GM12865 (cell line): Measurements from ENCODE around the gene RTN4RL1.

Source experiments
- DNase-seq: peaks from one replicate; pipeline ENCODE4 v3.0.0; 2010; ENCODE audit warnings: low read depth
- H3K4me3 ChIP-seq: 2 replicates; pipeline ENCODE4 v1.5.1; 2011; ENCODE audit warnings: mild to moderate bottlenecking, low read depth, low read length, control low read depth
- TF ChIP-seq, protein P1 (sequence below): IDR thresholded peaks from 2 replicates; pipeline ENCODE4 v1.5.1; 2011; ENCODE audit warnings: low read length, control low read depth, low read depth, inconsistent platforms; ENCODE audit not compliant: insufficient read depth; ENCODE audit errors: missing control alignments

RTN4RL1 gene

GRCh38 chr17:2064147-2064489 lies 39.0 kb upstream of the RTN4RL1 start:
- H3K4me3 ChIP-seq: no peak overlapping the region
- no peak for DNase-seq
- TF ChIP-seq, protein P1, sequence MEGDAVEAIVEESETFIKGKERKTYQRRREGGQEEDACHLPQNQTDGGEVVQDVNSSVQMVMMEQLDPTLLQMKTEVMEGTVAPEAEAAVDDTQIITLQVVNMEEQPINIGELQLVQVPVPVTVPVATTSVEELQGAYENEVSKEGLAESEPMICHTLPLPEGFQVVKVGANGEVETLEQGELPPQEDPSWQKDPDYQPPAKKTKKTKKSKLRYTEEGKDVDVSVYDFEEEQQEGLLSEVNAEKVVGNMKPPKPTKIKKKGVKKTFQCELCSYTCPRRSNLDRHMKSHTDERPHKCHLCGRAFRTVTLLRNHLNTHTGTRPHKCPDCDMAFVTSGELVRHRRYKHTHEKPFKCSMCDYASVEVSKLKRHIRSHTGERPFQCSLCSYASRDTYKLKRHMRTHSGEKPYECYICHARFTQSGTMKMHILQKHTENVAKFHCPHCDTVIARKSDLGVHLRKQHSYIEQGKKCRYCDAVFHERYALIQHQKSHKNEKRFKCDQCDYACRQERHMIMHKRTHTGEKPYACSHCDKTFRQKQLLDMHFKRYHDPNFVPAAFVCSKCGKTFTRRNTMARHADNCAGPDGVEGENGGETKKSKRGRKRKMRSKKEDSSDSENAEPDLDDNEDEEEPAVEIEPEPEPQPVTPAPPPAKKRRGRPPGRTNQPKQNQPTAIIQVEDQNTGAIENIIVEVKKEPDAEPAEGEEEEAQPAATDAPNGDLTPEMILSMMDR: no peak

DNA sequence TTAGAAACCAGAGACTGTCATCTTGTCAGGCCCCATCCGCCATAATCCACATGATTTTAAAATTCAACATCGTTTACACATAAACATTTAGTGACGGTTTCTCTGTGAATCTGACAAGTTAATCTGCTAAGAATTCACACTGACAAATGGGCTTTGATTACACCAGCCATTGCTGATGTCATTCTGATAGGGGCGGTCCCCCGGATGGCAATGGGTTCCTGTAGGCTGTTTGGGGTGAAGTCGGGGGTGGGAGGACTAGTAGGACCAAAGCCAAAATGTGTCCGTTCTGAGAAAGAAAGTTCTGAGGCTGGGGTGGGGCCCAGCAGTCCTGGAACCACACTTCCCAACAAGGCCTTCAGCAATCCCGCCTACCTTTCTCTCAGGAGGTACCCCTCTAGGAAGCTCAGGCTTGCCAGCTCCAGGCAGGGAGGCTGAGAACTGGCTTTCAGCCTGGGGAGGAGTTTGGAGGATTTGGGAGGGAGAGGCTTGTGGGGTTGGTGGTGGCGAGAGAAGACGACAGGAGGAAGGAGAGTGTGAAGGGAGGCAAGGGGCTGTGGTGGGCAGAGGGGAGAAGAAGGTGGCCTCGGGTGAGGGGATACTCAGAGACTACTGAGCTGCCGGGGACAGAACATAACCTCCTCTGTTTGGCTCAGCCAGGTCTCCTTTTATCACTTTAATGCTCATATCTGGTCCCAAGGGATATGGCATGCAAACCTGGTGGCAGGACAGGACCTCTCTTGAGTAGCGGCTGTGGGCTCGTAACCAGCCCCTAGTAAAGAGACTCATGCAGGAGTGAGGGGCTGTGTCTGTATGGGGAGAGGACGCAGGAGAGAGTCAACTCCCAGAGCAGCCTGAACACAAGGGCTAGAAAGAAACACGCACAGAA lies 38.4 kb upstream of the RTN4RL1 start:
- TF ChIP-seq, protein P1: no peak
- no peak for DNase-seq
- H3K4me3 ChIP-seq: no peak overlapping the region

DNA sequence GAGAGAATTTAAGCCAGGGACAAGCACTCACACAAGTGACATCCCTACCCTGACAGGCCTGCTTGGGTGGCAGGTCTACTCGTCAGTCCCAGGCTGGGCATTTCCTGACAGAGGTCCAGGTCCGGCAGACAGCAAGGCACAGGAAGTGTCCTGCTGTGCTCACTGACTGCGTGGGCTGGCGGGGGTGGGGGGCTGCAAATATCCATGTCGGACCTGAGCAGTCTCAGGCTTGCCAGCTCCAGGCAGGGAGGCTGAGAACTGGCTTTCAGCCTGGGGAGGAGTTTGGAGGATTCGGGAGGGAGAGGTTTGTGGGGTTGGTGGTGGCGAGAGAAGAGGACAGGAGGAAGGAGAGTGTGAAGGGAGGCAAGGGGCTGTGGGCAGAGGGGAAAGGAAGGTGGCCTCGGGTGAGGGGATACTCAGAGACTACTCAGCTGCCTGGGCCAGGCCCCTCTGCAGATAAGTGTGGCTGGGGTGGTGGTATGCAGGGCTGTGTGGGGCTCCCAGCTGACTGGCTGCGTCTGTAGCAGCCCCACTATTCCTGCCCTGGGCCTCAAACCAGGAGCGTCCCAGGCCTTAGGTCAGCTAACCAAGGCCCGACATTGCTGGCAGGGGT lies 37.5 kb upstream of the RTN4RL1 start:
- no peak for DNase-seq
- no peak overlapping the region for H3K4me3 ChIP-seq
- TF ChIP-seq, protein P1: no peak

GRCh38 chr17:2061441-2061958 lies 36.4 kb upstream of the RTN4RL1 start:
- no peak overlapping the region for H3K4me3 ChIP-seq
- TF ChIP-seq, protein P1: no peak
- no peak for DNase-seq

- TF ChIP-seq, protein P1: no peak
- no peak for DNase-seq
- no peak overlapping the region for H3K4me3 ChIP-seq
Observed at GRCh38 chr17:2060681-2061440, 35.7 kb upstream of the RTN4RL1 start.

- no peak for DNase-seq
- TF ChIP-seq, protein P1: no peak
- no peak overlapping the region for H3K4me3 ChIP-seq
Observed at GRCh38 chr17:2060385-2060658, 35.2 kb upstream of the RTN4RL1 start.
